ENCODE data around the gene PCYT1A.
"Not testable (repeated sequence)": the region's sequence is repeated elsewhere in the genome, so short reads cannot be mapped to it uniquely, and the experiment has no call there.

The PCYT1A gene

DNA sequence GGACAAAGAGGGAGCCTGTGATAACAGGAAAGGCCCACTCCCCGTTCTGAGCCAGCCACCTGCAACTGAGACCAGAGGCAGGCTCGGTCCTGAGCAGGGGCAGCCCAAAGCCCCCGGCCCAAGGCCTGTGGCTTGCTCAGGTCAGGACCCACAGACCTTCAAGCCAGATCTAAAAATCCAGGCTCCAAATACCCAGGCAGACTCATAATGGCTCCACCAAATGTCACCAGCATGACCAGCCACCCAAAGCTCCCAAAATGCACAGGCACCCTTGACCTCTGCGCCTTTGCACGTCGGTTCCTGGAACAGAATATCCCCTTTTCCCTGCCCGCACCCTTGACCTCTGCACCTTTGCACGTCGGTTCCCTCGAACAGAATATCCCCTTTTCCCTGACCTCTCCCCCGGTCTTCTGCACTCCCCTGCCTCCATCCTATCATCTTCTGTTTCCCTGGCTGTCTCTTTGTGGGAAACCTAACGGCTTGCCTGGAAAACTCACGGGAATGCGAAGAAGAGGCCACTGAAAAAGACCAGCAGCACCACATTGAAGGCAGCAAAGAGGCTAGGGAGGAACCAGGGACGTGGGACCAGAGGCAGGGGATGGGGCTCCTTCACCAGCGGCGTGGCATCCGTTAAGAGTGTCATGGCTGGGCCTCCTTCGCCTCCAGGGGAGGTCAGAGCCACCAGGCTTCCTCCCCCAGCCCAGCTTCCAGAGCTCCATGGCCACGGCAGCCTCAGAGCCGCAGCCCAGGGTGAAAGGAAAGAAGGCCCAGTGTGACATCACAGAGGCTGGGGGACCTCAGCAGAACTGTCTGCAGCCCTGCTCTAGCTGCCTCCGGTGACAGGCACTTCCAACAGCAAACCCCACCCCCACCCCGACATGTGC, 76.6 kb downstream of the PCYT1A start, which contains the start of gene ZDHHC19:
ZDHHC19 (minus strand) TSS at position 728 of the 884 bp plus-strand sequence; CDS start at position 643, 85 bp downstream.
- no peak for DNase-seq

DNA sequence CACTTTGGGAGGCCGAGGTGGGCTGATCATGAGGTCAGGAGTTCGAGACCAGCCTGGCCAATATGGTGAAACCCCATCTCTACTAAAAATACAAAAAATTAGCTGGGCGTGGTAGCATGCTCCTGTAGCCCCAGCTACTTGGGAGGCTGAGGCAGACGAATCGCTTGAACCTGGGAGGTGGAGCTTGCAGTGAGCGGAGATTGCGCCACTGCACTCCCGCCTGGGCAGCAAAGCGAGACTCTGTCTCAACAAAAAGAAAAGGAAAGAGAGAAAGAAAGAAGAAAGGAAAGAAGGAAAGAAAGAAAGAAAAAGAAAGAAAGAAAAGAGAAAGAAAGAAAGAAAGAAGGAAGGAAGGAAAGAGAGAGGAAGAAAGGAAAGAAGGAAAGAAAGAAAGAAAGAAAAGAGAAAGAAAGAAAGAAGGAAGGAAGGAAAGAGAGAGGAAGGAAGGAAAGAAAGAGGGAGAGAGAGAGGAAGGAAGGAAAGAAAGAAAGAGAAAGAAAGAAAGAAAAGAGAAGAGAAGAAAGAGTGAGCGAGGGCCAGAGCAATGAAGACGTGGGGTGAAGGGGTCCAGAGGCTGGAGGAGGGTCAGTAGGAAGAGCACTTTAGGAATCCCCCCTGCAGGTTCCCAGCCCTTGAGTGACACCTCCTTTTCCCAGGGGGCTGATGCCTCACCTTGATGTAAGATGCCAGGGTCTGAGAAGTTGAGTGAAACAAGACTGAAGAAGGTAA, 77.4 kb downstream of the PCYT1A start:
- DNase-seq = not testable (repeated sequence)

DNA sequence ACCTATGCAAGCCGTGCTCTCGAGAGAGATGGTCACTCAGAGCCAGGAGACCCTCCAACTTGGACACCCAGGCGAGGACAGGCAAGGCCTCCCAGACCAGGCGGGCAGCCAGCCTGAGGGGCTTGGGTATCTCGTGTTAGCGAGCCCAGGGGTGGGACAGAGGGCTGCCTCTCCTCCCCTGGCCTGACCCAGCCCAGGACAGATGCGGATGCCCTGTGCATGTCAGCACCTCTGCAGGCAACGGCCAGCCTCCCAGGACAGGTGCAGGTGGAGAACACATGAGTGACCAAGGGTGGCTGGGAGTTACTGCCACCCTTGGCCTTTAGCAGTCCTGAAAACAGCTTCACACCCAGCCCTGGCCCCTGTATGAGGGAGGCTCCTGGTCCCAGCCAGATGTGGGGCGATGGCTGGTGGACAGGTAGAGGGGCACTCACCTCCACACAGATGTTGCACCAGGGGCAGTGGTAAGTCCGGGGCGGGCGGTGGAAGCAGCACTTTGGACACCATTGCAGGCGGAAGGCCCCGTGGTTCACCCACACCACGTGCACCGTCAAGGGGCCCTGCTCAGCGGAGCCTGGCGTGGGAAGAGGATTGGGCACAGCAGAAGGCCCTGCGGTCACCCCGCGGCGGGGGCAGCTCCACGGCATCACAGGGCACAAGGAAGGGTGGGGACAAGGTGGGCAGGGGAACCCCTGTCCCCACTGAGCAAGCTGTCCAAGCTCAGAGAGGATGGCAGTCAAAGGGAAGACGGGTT, 78.4 kb downstream of the PCYT1A start:
- no peak for DNase-seq

DNA sequence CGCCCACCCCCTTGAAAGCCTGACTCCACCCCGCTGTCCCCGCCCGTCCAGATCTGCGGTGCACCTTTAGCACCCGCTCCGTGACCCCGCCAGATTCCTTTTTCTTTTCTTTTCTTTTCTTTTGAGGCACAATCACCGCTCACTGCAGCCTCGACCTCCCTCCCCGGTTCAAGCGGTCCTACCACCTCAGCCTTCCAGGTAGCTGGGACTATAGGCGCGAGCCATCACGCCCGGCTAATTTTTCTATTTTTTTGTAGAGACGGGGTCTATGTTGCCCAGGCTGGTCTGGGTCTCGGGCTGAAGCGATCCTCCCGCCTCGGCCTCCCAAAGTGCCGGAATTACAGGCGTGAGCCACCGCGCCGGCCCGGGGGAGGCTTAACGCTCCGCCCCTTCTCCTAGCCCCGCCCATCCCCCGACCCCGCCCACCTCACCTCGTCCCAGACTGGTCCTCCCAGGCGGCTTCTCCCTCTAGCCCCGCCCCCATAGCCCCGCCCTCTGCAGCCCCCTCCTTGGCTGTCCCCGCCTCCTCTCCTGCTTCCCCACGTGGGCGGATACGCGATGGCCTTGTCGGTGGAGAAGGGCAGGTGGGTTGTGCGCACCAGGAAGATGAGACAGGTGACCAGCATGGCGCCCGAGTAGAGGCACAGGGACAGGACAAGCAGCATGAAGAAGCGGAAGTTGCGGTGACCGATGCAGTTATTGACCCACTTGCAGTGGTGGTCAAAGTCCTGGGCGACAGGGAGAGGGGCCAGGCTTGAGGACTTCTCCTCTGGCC, 79.5 kb downstream of the PCYT1A start:
- peak; percentile 56 to 77 for DNase-seq

DNA sequence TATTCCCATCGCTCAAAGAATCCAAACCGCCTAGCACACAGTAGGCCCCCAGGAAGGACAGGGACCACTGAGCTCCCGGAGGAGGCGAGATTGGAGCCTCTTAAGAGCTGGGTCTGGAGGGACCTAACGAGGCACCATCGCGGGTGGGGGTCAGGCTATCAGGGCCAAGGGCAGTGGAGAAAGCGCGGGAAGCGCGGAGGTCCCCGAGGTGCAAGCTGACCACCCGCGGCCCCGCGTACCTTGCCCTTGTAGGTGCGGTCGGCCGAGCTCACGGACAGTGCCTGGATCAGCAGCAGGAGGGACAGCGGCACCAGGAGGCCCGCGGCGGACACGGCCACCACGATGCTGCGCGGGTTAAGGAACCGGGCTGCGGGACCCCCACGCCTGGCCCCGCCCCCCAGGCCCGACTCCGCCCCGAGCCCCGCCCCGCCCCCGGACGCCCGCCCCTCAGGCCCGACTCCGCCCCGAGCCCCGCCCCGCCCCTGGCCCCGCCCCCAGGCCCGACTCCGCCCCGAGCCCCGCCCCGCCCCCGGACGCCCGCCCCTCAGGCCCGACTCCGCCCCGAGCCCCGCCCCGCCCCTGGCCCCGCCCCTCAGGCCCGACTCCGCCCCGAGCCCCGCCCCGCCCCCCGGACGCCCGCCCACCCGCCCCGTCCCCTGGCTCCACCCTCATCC, 80.2 kb downstream of the PCYT1A start:
- no peak for DNase-seq

DNA sequence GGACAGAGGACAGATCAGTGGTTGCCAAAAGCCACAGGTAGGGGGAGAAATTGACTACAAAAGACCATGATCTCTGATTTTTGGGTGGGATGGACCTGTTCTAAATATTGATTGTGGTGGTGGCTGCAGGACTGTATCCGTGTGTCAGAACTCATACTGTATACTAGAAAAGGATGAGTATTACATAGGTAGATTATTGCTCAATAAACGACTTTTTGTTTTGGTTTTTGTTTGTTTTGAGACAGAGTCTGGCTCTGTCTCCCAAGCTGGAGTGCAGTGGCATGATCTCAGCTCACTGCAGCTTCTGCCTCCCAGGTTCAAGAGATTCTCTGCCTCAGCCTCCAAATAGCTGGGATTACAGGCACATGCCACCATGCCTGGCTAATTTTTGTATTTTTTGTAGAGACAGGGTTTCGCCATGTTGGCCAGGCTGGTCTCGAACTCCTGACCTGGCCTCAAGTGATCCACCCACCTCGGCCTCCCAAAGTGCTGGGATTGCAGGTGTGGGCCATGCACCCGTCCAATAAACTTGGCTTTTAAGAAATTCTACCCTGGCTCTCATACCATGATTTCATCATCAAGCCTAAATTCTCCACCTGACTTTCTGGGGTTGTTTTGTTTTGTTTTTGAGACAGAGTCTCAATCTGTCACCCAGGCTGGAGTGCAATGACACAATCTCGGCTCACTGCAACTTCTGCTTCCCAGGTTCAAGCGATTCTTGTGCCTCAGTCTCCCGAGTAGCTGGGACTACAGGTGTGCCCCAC, 81.9 kb downstream of the PCYT1A start:
- not testable (repeated sequence) for DNase-seq

DNA sequence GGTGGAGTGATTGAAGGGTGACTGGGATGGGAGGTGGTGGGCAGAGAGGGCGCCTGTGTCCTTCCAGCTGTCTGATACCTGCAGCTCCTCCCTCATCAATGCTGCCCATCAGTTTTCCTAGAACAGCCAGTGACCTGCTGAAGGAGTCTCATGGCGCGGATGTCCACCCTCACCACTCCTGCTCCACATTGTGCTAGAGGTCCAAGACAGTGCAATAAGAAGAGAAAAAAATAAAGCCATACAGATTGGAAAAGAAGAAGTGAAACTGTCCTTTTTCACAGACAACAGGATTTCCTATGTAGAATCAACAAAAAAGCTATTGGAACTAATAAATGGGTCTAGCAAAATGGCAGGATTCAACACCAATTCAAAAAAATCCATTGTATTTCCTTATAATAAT, 83.7 kb downstream of the PCYT1A start:
- no peak for DNase-seq

DNA sequence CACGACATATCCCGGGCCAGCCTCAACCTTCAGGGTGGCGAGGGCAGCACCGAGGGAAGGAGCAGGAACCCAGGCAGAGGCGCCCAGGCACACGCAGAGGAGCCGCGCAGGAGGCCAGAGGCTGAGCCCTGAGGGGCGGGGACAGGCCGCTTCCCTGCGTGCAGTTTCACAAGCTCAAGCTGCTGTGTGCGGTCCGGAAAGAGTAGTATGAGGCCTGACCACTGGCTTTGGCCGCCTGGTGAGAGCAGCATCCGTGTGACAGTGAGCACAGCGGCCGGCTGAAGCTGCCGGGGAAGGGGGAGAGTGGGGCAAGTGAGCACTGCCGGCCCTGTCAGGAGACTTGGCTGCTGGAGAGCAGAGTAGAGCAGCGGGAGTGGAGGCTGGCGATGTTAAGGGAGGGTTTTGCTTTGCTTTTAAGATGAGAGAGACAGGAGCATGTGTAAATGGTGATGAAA, 85.0 kb downstream of the PCYT1A start:
- DNase-seq = no peak

DNA sequence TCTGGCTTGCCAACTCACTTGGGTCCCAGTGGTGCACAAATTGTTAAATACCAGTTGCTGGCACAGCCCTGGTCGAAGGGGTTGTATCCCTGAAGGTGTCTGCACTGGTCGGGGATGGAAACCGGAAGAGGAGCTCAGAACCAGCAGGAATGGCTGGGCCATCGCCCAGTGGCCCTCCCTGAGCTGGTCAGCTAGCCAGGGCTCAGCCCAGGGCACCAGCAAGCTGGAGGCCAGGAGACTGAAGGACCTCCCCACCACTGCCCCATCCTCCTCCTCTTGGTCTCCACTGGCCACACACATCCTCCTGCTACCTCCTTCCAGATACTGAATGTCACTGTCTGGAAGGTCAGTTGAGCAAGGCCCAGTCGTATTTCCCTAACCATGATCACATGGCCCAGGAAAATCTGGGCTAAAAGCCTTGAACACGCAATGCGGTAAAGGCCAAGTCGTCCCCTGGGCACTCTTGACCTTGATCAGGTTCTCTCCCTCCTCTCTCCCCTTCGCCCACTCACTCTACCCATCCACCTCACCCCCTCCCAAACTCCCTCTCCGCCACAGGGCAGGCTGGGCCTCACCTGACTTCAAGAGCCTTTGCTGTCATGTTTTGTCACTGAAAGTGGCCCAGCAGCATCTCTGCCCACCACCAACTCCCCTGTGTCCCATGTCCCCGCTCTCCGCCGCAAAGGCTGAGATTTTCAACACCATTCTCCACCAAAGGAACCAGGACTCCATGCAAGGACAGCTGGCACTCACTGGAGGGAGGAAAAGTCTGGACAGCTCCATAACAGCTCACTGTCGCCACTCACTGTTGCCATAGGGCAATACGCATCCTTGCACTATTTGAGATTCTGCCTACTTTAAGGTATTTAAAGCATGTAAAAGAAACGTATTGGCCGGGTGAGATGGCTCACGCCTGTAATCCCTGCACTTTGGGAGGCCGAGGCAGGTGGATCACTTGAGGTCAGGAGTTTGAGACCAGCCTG, 88.5 kb downstream of the PCYT1A start:
- DNase-seq = no peak

DNA sequence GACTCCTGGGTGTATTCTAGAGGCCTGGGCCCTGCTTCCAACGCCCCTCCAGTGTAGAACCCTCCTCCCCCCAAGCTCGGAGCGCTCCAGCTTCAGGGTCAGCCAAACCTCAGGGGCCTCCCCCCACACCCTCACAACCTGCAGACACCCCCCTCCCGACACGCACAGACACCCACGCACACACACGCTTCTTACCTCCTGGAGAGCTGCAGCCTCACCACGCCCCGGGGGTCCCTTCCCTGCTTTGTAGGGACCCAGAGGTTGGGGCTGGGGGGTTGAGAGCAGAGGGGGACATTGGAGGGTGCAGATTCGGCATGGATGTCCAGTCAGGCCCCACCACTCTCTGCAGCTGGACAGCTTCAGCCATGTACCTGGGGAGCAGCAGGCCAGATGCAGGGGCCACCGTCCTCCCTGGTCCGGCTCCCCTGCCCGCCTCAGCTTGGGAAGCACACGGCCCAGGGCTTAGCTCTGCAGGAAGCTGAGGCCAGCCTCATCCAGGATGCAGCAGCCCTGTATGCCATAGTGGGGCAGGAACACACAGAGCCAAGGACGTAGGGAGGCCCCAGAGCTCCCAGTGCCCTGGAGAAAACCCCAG, 89.3 kb downstream of the PCYT1A start:
- no peak for DNase-seq

DNA sequence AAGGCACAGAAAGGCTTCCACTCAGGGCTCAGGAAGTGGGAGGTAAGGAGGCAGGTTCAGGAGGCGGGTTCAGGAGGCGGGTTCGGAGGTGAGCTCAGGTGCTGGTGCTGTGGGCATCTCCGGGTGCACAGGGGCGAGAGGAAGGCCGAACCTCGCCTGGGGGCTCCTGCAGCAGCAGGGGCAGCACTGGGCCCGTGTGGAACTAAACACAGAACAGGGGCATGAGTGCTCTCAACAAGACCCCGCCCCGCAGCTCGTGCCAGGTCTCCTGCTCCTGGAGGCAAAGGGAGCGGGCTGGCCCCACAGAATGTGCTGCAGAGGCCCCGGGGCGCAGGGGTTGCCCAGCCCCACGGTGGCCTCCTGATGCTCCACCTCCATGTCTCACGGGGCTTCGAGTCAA, 90.0 kb downstream of the PCYT1A start:
- no peak for DNase-seq

DNA sequence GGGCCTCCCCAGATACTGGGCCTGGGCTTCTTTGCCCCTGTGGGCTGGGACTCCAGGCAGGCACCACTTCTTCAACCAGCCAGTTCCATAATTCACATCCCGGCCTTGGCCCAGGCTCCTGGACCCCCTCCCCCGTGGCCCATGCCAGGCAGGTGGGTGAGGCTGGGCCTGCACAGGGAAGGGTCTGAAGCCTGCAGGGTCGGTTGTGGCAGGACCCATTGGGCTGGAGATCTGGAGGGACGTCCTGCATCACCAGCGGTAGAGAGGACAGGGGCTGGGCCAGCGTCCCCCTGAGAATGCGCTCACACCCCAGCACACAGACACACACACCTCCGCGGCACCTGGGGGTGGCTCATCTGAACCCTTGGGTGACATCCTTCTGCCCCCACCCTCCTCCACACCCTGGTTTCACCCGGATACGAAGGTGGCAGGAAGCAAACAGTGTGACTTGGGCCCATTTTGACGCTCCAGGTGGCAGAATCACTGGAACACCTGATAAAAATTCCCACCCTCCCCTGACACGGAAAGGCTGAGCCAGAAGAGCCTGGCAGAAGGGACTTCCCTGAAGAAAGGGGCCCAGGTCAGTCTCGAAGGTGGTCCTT, 91.8 kb downstream of the PCYT1A start:
- DNase-seq = no peak

DNA sequence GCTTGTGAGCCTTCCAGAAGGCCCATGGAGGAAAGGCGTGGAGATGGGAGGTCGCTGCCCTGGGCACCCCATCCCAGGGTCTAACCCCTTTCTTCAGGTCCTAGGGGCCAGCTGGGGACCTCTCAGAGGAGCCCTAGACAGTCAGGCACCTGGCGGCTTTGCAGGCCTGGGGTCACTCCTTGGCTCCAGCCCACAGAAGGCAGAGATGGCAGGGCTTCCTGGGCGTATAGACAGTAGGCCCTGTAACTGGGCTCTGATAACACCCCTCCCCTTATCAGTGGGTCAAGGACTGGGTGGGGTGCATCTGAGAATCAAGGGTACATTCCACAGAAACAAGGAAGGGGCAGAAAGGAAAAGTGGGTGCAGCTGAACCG, 93.0 kb downstream of the PCYT1A start:
- no peak for DNase-seq

DNA sequence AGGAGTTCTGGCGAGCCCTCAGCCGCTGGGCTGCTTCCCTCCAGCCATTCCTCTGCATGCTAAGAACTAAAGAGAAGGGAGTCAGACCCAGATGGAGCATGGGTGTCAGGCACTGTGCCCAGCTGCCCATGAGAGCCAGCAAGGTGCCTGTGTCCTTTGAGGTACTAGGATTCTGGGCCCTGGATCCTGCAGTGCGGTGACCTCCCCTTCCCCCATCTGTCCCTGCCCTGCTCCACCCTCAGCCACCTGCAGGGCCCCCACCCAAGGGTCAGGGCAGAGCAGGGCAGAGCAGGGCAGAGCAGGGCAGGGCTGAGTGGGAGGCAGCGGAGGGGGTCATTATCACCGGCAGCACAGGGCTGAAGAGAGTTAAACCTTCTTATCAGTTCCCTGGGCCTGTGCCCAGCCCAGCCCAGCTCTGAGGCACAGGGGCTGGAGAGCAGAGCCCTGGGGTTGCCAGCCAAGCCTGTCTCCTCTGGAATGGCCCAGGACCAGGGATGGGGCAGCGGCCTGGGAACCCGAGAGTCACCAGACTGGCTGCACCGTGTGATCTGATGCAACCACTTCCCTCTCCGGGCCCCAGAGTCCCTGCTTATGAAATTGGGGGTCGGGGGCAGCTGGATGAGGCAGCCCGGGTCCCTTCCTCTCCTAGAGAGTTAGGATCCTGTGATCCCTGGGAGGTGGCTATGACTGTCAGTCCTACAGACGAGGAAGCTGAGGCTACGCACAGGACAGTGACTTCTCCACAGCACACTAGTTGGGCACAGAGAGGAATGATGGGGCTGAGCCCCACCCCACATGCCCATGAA, 93.6 kb downstream of the PCYT1A start:
- no peak for DNase-seq

DNA sequence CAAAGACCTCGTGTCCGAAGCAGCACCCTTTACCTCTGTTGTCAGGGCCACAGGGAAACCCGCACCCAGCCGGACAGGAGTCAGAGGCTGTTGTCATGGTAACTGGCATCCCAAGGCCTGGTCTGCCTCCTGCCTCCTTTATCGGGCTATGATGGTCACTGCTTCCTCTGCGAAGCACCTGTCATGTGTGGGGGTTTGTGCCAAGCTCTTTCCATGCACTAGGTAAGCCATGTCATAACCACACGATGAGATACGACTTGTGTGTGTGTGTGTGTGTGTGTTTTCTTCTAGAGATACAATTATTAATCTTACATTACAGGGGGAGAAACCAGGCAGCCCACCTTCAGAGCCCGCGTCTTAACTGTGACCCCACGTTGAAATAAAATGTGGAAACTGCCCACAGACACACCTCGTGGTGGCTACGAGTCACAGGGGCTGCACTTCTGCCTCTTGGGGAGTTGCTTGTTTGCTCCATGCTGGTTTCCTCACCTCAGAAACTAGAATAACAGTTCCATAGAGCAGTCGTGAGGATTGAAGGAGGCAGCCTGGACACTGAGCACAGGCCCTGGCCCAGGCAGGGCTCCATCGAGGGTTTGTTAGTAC, 94.3 kb downstream of the PCYT1A start:
- DNase-seq = no peak

DNA sequence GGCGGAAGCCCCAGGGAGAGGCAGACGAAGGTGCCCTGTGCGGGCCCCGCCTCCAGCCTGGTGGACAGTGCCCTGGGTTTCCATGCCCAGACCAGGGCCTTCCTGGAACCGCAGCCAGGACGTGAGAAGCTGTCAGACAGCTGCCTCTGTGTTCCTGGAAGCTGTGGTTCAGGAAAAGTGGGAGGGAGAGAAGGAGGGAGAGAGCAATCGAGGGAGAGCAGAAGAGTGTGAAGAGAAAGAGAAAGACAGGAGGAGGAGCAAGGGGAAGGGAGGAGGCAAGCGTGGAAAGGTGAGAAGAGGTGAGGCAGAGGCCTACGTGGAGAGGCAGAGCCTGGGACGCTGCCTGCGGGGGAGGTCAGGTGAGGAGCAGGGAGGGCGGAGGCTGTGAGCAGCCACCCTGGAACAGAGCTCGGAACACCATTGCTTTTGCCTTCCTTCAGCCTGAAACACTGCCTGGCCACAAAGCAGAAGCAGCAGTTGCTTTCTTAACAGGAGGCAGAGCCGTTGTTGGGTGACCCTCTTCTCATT, 94.9 kb downstream of the PCYT1A start:
- no peak for DNase-seq

DNA sequence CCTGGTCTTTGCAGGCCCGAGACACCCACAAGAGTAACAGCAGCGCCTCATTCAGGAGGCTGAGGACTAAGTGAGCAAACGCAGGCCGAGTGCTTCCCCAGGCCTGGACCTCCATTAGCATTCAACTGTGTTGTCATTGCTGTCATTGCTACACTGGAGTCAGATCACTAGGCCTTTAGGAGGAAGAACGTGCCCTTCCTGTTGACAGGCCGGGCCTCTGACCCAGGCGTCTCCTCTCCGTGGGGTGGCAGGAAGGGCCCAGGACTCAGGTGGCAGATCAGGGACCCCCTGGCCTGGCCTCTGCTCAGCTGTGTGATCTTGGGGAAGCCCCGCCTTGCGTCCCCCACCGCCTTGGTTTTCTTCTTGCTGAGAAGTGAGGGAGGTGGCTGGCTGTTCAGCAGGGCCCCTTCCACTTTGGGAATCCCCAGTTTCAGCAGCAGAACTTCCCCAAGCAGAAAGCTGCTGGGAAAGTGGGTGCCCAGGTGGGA, 95.4 kb downstream of the PCYT1A start:
- no peak for DNase-seq
